Endodermal cell (in vitro differentiated cells): Measurements from ENCODE around the gene MOCOS. TPM values are rescaled to one million over a fixed set of nuclear protein-coding genes. Genes with fewer than 3 reads are reported as not detected.

Source experiments
- DNase-seq: peaks from one replicate; pipeline ENCODE4 v3.0.0-alpha.2; 2017
- H3K27ac ChIP-seq: 2 replicates; pipeline ENCODE4 v1.5.1; 2013; ENCODE audit warnings: mild to moderate bottlenecking, low read depth, low read length, moderate library complexity
- H3K27me3 ChIP-seq: 2 replicates; pipeline ENCODE4 v1.6.1; 2013; ENCODE audit warnings: mild to moderate bottlenecking, low read length, moderate library complexity; ENCODE audit not compliant: insufficient read depth, control insufficient read depth, poor library complexity, severe bottlenecking
- H3K36me3 ChIP-seq: 2 replicates; pipeline ENCODE4 v1.7.0; 2013; ENCODE audit warnings: mild to moderate bottlenecking, low read length, moderate library complexity; ENCODE audit not compliant: control insufficient read depth, insufficient read depth
- H3K4me1 ChIP-seq: one replicate; pipeline ENCODE4 v1.7.0; 2013; ENCODE audit warnings: low read length; ENCODE audit not compliant: control insufficient read depth, insufficient read depth
- H3K4me3 ChIP-seq: 2 replicates; pipeline ENCODE4 v1.5.1; 2013; ENCODE audit warnings: mild to moderate bottlenecking, low read length, moderate library complexity
- H3K9ac ChIP-seq: 2 replicates; pipeline ENCODE4 v1.6.1; 2013; ENCODE audit warnings: mild to moderate bottlenecking, low read length, moderate library complexity; ENCODE audit not compliant: poor library complexity, severe bottlenecking; ENCODE audit errors: extremely low read depth
- H3K9me3 ChIP-seq: 2 replicates; pipeline ENCODE4 v1.6.1; 2013; ENCODE audit warnings: mild to moderate bottlenecking, low read length, moderate library complexity; ENCODE audit not compliant: control insufficient read depth
- H3K27ac Mint-ChIP-seq: 2 replicates; pipeline ENCODE4 v1.8.0; 2020; ENCODE audit warnings: mixed read lengths
- H3K27me3 Mint-ChIP-seq: 2 replicates; pipeline ENCODE4 v1.8.0; 2021; ENCODE audit warnings: mild to moderate bottlenecking, mixed read lengths; ENCODE audit not compliant: insufficient read depth
- H3K36me3 Mint-ChIP-seq: 2 replicates; pipeline ENCODE4 v1.8.0; 2020; ENCODE audit warnings: low read depth, mixed read lengths
- H3K4me1 Mint-ChIP-seq: 2 replicates; pipeline ENCODE4 v1.8.0; 2020; ENCODE audit warnings: mixed read lengths
- H3K4me3 Mint-ChIP-seq: 2 replicates; pipeline ENCODE4 v1.8.0; 2020; ENCODE audit warnings: mild to moderate bottlenecking, moderate library complexity, mixed read lengths
- H3K9me3 Mint-ChIP-seq: 2 replicates; pipeline ENCODE4 v1.8.0; 2020; ENCODE audit warnings: mild to moderate bottlenecking, mixed read lengths
- WGBS, 2 experiments: methylation state at CpG; one replicate each; pipeline versions ENCODE4 v1.1.5 to v1.1.7; 2013; ENCODE audit warnings: missing lambda C conversion rate in 2 of 2, mixed read lengths in 1 of 2; ENCODE audit not compliant: insufficient coverage in 1 of 2, insufficient read length in 1 of 2; 5-methylcytosine and 5-hydroxymethylcytosine counted together
- total RNA-seq, 2 donors: library from RNA; stranded (reverse); fragmentation: NEBNext Ultra II Directional in 1 of 2; extraction: Animal tissue kit (Norgen Biotek cat#: 25700) in 1 of 2; gene quantifications; 2 replicates in 1 of 2; 3 replicates in 1 of 2; pipeline ENCODE4 v1.2.1, GENCODE V29; 2021
- TF ChIP-seq, protein P1 (sequence below): fragments of 200-600 bp; sonication (generic); conservative IDR thresholded peaks from 2 replicates; pipeline ENCODE4 v1.5.0; 2021; ENCODE audit warnings: antibody characterized with exemption, mild to moderate bottlenecking

The MOCOS gene
- total RNA-seq, 2 donors from 2014 or later: 0.51 to 1.4 TPM

DNA sequence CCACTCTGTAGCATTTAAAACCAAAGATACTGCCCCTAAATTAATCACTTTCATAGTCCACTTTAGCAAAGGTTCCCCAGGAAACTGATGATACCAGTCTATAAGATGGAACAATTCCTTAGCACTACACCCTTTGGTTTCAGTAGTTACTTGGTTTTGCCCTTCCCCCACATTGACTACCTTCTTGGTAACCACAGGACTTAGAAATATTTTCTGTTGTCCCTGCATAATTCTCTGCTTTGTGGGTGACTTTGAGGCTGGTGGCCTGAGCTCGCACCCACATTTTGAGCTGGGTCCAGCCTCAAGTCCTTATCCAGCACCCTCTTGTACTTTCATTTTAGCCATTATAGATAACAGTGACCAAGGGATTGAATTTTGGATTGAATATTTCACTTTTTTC is 34.5 kb upstream of the MOCOS start:
- H3K27me3 Mint-ChIP-seq: no peaks in the 10 kb centered on the region

DNA sequence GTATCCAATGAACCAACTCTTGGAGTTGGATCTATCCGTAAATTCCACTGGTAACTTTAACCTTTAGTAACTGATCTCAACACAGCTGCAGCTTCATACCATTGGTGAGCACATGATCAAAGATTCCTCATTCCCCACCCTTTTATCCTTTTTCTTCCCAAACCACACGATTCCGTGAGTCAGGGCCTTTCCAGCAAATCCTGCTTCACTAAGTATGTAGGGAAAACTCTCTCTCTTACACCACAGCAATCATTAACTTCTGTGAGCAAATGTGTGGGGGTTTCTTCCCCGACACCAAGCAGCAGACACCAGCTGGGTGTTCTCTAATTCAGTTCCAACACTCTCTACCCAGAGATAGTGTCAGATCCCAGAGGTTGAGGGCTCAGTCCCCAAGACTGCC is 34.1 kb upstream of the MOCOS start:
- Histone ChIP-seq H3K4me3 (no peak overlapping the region), H3K36me3 (peaks cover 80% of the 10 kb centered on the region), H3K9me3 (no peaks in the 10 kb centered on the region), H3K4me1 (no peaks in the 10 kb centered on the region), H3K27ac (no peak overlapping the region), H3K27me3 (no peaks in the 10 kb centered on the region), H3K9ac (no peak overlapping the region)
- H3K27me3 Mint-ChIP-seq: no peaks in the 10 kb centered on the region
- H3K27ac Mint-ChIP-seq: peak overlapping the region; percentile 83
- H3K9me3 Mint-ChIP-seq: no peaks in the 10 kb centered on the region
- TF ChIP-seq, protein P1, sequence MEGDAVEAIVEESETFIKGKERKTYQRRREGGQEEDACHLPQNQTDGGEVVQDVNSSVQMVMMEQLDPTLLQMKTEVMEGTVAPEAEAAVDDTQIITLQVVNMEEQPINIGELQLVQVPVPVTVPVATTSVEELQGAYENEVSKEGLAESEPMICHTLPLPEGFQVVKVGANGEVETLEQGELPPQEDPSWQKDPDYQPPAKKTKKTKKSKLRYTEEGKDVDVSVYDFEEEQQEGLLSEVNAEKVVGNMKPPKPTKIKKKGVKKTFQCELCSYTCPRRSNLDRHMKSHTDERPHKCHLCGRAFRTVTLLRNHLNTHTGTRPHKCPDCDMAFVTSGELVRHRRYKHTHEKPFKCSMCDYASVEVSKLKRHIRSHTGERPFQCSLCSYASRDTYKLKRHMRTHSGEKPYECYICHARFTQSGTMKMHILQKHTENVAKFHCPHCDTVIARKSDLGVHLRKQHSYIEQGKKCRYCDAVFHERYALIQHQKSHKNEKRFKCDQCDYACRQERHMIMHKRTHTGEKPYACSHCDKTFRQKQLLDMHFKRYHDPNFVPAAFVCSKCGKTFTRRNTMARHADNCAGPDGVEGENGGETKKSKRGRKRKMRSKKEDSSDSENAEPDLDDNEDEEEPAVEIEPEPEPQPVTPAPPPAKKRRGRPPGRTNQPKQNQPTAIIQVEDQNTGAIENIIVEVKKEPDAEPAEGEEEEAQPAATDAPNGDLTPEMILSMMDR: no peak
- no peaks in the 10 kb centered on the region for H3K4me1 Mint-ChIP-seq
- no peak for DNase-seq
- WGBS, 2 experiments: 83 to 84% methylated on average over 1 to 4 of the region's 4 CpGs
- H3K36me3 Mint-ChIP-seq: peaks cover 68% of the 10 kb centered on the region
- H3K4me3 Mint-ChIP-seq: no peak overlapping the region

More for the DNA sequence above, 34.5 kb upstream of the MOCOS start:
- H3K27ac ChIP-seq: no peak overlapping the region
- H3K36me3 Mint-ChIP-seq: peaks cover 68% of the 10 kb centered on the region
- no peaks in the 10 kb centered on the region for H3K9me3 Mint-ChIP-seq
- H3K4me1 Mint-ChIP-seq: no peaks in the 10 kb centered on the region
- peaks cover 79% of the 10 kb centered on the region for H3K36me3 ChIP-seq
- H3K4me1 ChIP-seq: no peaks in the 10 kb centered on the region
- H3K4me3 ChIP-seq: no peak overlapping the region
- peak overlapping the region; percentile 83 for H3K27ac Mint-ChIP-seq
- DNase-seq: no peak
- 92% methylated on average over 1 of the region's 1 CpG; no CpG with 5 or more reads in 1 of the 2 experiments for WGBS, 2 experiments
- no peak overlapping the region for H3K4me3 Mint-ChIP-seq
- TF ChIP-seq, protein P1: no peak
- no peaks in the 10 kb centered on the region for H3K9me3 ChIP-seq
- no peaks in the 10 kb centered on the region for H3K27me3 ChIP-seq
- no peak overlapping the region for H3K9ac ChIP-seq

GRCh38 chr18:36153771-36154170 is 33.5 kb upstream of the MOCOS start:
- Mint-ChIP-seq H3K36me3 (peaks cover 66% of the 10 kb centered on the region), H3K27ac (no peak overlapping the region), H3K9me3 (no peaks in the 10 kb centered on the region), H3K4me3 (no peak overlapping the region), H3K4me1 (no peaks in the 10 kb centered on the region), H3K27me3 (no peaks in the 10 kb centered on the region)
- whole genome bisulfite sequencing, 2 experiments: 95 to 100% methylated on average over 2 of the region's 2 CpGs
- Histone ChIP-seq H3K27ac (no peak overlapping the region), H3K4me3 (no peak overlapping the region), H3K4me1 (no peaks in the 10 kb centered on the region), H3K27me3 (no peaks in the 10 kb centered on the region), H3K9ac (no peak overlapping the region), H3K9me3 (no peaks in the 10 kb centered on the region), H3K36me3 (peaks cover 80% of the 10 kb centered on the region)
- DNase-seq: no peak
- TF ChIP-seq, protein P1: no peak
